Measurements from ENCODE around the gene LUC7L3.

Gene LUC7L3

DNA sequence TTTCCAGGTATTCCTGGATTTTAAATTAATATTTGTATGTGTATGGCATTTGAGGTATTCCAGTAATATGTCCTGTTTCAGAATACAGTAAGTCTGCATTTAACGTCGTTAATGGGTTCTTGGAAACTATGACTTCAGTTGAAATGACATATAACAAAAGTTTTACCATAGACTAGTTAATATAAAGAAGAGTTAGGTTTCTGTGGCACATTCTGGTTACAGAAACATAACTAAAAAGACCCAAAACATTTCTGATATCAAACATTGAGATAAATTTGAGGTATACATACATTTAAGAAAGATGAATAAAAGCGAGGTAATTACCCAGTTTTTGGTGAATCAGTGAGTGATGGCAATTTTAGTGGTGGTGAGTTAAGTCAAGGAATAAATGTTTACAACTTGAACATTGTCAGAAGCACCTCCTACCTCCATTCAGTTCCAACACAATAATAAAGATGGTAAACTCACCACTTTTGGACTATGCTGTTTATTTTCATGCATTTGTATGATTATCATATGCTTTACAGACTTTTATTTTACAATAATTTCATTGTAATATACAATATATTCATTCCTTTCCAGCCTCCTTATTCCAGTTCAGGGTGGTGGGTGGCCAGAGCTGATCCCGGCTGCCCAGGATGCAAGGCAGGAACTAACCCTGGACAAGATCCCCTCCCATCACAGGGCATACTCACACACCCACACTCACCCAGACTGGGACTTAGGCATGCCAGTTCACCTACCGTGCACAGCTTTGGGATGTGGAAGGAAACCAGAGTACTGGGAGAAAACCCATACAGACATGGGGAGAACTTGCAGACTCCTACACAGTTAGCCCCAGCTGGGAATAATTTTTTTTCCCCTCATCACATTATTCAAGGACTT lies 9.7 kb downstream of the LUC7L3 start:
- H3K4me2 ChIP-seq (ENCODE audit: low read length), result no peak overlapping the region
- no peak overlapping the region for H3K4me3 ChIP-seq (ENCODE audit: low read depth, low read length, poor library complexity, severe bottlenecking)
- H3K9me2 ChIP-seq (ENCODE audit: low read depth, low read length), result no peaks in the 10 kb centered on the region
- no peaks in the 10 kb centered on the region for H3K9me3 ChIP-seq (ENCODE audit: low read length)
- no peaks in the 10 kb centered on the region for H3F3A ChIP-seq (ENCODE audit: insufficient read depth, low read length)
- no peak overlapping the region for H3K27ac ChIP-seq (ENCODE audit: low read depth, low read length, poor library complexity, severe bottlenecking)
- no peaks in the 10 kb centered on the region for H3K27me3 ChIP-seq (ENCODE audit: insufficient read depth, low read length)
- peaks cover 53% of the 10 kb centered on the region for H3K36me3 ChIP-seq (ENCODE audit: insufficient read depth, low read length)
- H3K9ac ChIP-seq (ENCODE audit: low read length), result no peak overlapping the region
- no peak for TF ChIP-seq EZH2 (IDR thresholded peaks at IDR 0.05; ENCODE audit: borderline replicate concordance, low read length)
- TF ChIP-seq CTCF (IDR thresholded peaks at IDR 0.05; ENCODE audit: low read length), result no peak
- H4K20me1 ChIP-seq (ENCODE audit: insufficient read depth, low read length), result no peaks in the 10 kb centered on the region; the same call in 1 of the 2 replicates
- peaks cover 100% of the 10 kb centered on the region for H3K79me2 ChIP-seq (ENCODE audit: insufficient read depth, low read length)
- peaks cover 23% of the 10 kb centered on the region for H3K4me1 ChIP-seq (ENCODE audit: insufficient read depth, low read length, severe bottlenecking)
- no peak overlapping the region for H2AFZ ChIP-seq (ENCODE audit: low read length)

DNA sequence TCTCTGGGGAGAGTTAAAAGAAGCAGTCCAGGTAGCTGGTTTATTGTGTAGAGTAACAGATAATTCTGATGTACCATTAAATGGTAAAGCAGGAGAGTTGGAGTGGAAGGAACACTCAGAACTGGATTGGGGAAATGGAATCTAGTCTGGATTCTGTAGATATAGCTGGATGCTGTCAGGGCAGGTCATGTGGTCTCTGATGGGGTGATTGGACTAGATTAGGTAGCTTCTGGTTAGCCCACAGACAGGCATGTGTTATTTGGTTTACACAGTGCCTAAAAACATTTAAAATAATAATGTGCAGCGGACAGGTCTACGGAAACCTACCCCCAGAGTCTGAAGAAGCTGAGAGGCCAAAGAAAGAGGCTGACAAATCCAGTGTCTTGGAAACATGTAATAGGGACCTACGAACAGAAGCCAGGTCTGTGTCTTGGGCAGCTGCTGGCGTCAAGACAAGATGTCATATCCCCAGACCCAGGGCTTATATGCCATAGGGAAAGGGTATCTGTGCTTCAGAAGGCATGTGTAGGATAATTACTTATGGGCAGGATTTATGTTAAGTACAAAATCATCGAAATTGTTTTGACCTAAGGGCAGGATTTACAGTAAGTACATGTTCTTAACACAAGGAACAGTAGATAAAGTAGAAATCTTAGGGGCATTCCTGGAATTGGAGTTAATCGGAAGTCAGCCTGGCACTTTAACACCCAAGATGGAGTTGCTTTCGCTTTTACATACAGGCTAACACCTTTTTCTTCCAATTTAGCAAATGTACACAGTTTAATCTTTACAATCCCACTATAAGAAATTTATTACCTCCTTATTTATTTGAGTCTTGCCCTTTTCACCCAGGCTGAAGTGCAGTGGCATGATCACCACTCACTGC lies 12.4 kb downstream of the LUC7L3 start:
- H2AFZ ChIP-seq (ENCODE audit: low read length), result no peak overlapping the region
- peaks cover 6% of the 10 kb centered on the region for H3K4me1 ChIP-seq (ENCODE audit: insufficient read depth, low read length, severe bottlenecking)
- H3K36me3 ChIP-seq (ENCODE audit: insufficient read depth, low read length), result peaks cover 35% of the 10 kb centered on the region; the same call in 1 of the 2 replicates
- H3K27me3 ChIP-seq (ENCODE audit: insufficient read depth, low read length), result no peaks in the 10 kb centered on the region
- no peaks in the 10 kb centered on the region for H3K9me2 ChIP-seq (ENCODE audit: low read depth, low read length)
- H3F3A ChIP-seq (ENCODE audit: insufficient read depth, low read length), result no peaks in the 10 kb centered on the region
- no peak overlapping the region for H3K27ac ChIP-seq (ENCODE audit: low read depth, low read length, poor library complexity, severe bottlenecking)
- peaks cover 100% of the 10 kb centered on the region for H3K79me2 ChIP-seq (ENCODE audit: insufficient read depth, low read length)
- H3K9ac ChIP-seq (ENCODE audit: low read length), result no peak overlapping the region
- TF ChIP-seq CTCF (IDR thresholded peaks at IDR 0.05; ENCODE audit: low read length), result no peak
- no peak for TF ChIP-seq EZH2 (IDR thresholded peaks at IDR 0.05; ENCODE audit: borderline replicate concordance, low read length)
- H3K9me3 ChIP-seq (ENCODE audit: low read length), result no peaks in the 10 kb centered on the region
- H3K4me2 ChIP-seq (ENCODE audit: low read length), result no peak overlapping the region
- no peak overlapping the region for H3K4me3 ChIP-seq (ENCODE audit: low read depth, low read length, poor library complexity, severe bottlenecking)
- H4K20me1 ChIP-seq (ENCODE audit: insufficient read depth, low read length), result peaks cover under 1% of the 10 kb centered on the region; the same call in 1 of the 2 replicates

GRCh38 chr17:50735287-50735686 lies 15.9 kb downstream of the LUC7L3 start:
- Histone ChIP-seq H3K36me3 (ENCODE audit: insufficient read depth, low read length) (peaks cover 57% of the 10 kb centered on the region), H3K9ac (ENCODE audit: low read length) (no peak overlapping the region), H4K20me1 (ENCODE audit: insufficient read depth, low read length) (peaks cover 6% of the 10 kb centered on the region; the same call in 1 of the 2 replicates), H3K4me3 (ENCODE audit: low read depth, low read length, poor library complexity, severe bottlenecking) (no peak overlapping the region), H3K79me2 (ENCODE audit: insufficient read depth, low read length) (peaks cover 86% of the 10 kb centered on the region), H3K4me1 (ENCODE audit: insufficient read depth, low read length, severe bottlenecking) (no peaks in the 10 kb centered on the region), H3K27me3 (ENCODE audit: insufficient read depth, low read length) (no peaks in the 10 kb centered on the region), H3K9me3 (ENCODE audit: low read length) (no peaks in the 10 kb centered on the region), H3K27ac (ENCODE audit: low read depth, low read length, poor library complexity, severe bottlenecking) (no peak overlapping the region), H3K4me2 (ENCODE audit: low read length) (no peak overlapping the region), H2AFZ (ENCODE audit: low read length) (no peak overlapping the region), H3K9me2 (ENCODE audit: low read depth, low read length) (no peaks in the 10 kb centered on the region), H3F3A (ENCODE audit: insufficient read depth, low read length) (no peaks in the 10 kb centered on the region)
- TF ChIP-seq EZH2 (IDR thresholded peaks at IDR 0.05; ENCODE audit: borderline replicate concordance, low read length) (no peak), CTCF (IDR thresholded peaks at IDR 0.05; ENCODE audit: low read length) (no peak)

All from OCI-LY1 (cell line).